ENCODE measurements around the gene SLCO2A1. TPM values are rescaled to one million over a fixed set of nuclear protein-coding genes. Genes with fewer than 3 reads are reported as not detected.

Gene SLCO2A1
- total and polyA plus RNA-seq, 2 experiments from 2014 or later, result 0.22 to 4.8 TPM

- Histone ChIP-seq H3K9ac (no peak overlapping the region), H3K4me3 (no peak overlapping the region), H3F3A (ENCODE audit: insufficient read depth) (peaks cover 24% of the 10 kb centered on the region), H3K36me3 (ENCODE audit: low read depth) (no peaks in the 10 kb centered on the region), H4K20me1 (ENCODE audit: insufficient read depth) (no peaks in the 10 kb centered on the region), H3K27ac (no peak overlapping the region), H3K4me1 (ENCODE audit: insufficient read depth) (peaks cover 37% of the 10 kb centered on the region), H3K9me3 (ENCODE audit: low read depth) (no peaks in the 10 kb centered on the region), H2AFZ (no peak overlapping the region), H3K9me2 (ENCODE audit: insufficient read depth) (no peaks in the 10 kb centered on the region), H3K79me2 (ENCODE audit: insufficient read depth) (no peaks in the 10 kb centered on the region), H3K27me3 (replicated peaks; ENCODE audit: insufficient read depth) (no peaks in the 10 kb centered on the region), H3K4me2 (ENCODE audit: unreplicated experiment) (no peak overlapping the region)
- no peak for TF ChIP-seq EZH2phosphoT487 (IDR thresholded peaks at IDR 0.05; ENCODE audit: insufficient read depth, low read depth)
- TF ChIP-seq EZH2 (IDR thresholded peaks at IDR 0.05; ENCODE audit: insufficient read depth, poor library complexity, severe bottlenecking), result no peak
- WGBS, 2 experiments (ENCODE audit: low coverage in 1 of 2, low lambda C conversion rate in 2 of 2, missing lambda C conversion rate in 2 of 2), result 93 to 94% methylated on average over 10 of the region's 10 CpGs
- no peak for DNase-seq
- in situ Hi-C loops (cut with MboI), result loop anchor here (25.0 kb wide), 1 partner anchor 547 kb away; the partner anchor contains the start of genes ANAPC13 and CEP63
These were observed 89.2 kb downstream of the SLCO2A1 start for GRCh38 chr3:133940536-133940935.

GRCh38 chr3:133939463-133939835 lies 90.3 kb downstream of the SLCO2A1 start:
- in situ Hi-C loops (cut with MboI), result loop anchor here (10.0 to 25.0 kb wide), 2 partner anchors 255 to 548 kb away; partner anchors contain the start of genes ANAPC13 and CEP63
- Histone ChIP-seq H3K4me1 (ENCODE audit: insufficient read depth) (peaks cover 26% of the 10 kb centered on the region), H2AFZ (no peak overlapping the region), H3K9me3 (ENCODE audit: low read depth) (no peaks in the 10 kb centered on the region), H3K27ac (no peak overlapping the region), H3K4me3 (no peak overlapping the region), H3K9me2 (ENCODE audit: insufficient read depth) (no peaks in the 10 kb centered on the region), H4K20me1 (ENCODE audit: insufficient read depth) (no peaks in the 10 kb centered on the region), H3K36me3 (ENCODE audit: low read depth) (no peaks in the 10 kb centered on the region), H3F3A (ENCODE audit: insufficient read depth) (peaks cover 13% of the 10 kb centered on the region), H3K4me2 (ENCODE audit: unreplicated experiment) (no peak overlapping the region), H3K9ac (no peak overlapping the region), H3K79me2 (ENCODE audit: insufficient read depth) (no peaks in the 10 kb centered on the region), H3K27me3 (replicated peaks; ENCODE audit: insufficient read depth) (no peaks in the 10 kb centered on the region)
- no peak for TF ChIP-seq EZH2phosphoT487 (IDR thresholded peaks at IDR 0.05; ENCODE audit: insufficient read depth, low read depth)
- TF ChIP-seq EZH2 (IDR thresholded peaks at IDR 0.05; ENCODE audit: insufficient read depth, poor library complexity, severe bottlenecking), result no peak
- no peak for DNase-seq
- 88 to 96% methylated on average over 1 of the region's 1 CpG for WGBS, 2 experiments (ENCODE audit: low coverage in 1 of 2, low lambda C conversion rate in 2 of 2, missing lambda C conversion rate in 2 of 2)

GRCh38 chr3:133938770-133939462 lies 90.8 kb downstream of the SLCO2A1 start:
- in situ Hi-C loops (cut with MboI), result loop anchor here (10.0 to 25.0 kb wide), 2 partner anchors 256 to 548 kb away; partner anchors contain the start of genes ANAPC13 and CEP63
- Histone ChIP-seq H3K9me2 (ENCODE audit: insufficient read depth) (no peaks in the 10 kb centered on the region), H3K79me2 (ENCODE audit: insufficient read depth) (no peaks in the 10 kb centered on the region), H3K9ac (no peak overlapping the region), H3F3A (ENCODE audit: insufficient read depth) (peaks cover 8% of the 10 kb centered on the region; the same call in 1 of the 2 replicates), H3K36me3 (ENCODE audit: low read depth) (no peaks in the 10 kb centered on the region), H3K27me3 (replicated peaks; ENCODE audit: insufficient read depth) (no peaks in the 10 kb centered on the region), H3K4me1 (ENCODE audit: insufficient read depth) (peaks cover 21% of the 10 kb centered on the region), H4K20me1 (ENCODE audit: insufficient read depth) (no peaks in the 10 kb centered on the region), H3K9me3 (ENCODE audit: low read depth) (no peaks in the 10 kb centered on the region), H2AFZ (no peak overlapping the region), H3K4me3 (no peak overlapping the region), H3K27ac (no peak overlapping the region), H3K4me2 (ENCODE audit: unreplicated experiment) (no peak overlapping the region)
- TF ChIP-seq EZH2phosphoT487 (IDR thresholded peaks at IDR 0.05; ENCODE audit: insufficient read depth, low read depth) (no peak), EZH2 (IDR thresholded peaks at IDR 0.05; ENCODE audit: insufficient read depth, poor library complexity, severe bottlenecking) (no peak)
- 82 to 86% methylated on average over 2 of the region's 2 CpGs for WGBS, 2 experiments (ENCODE audit: low coverage in 1 of 2, low lambda C conversion rate in 2 of 2, missing lambda C conversion rate in 2 of 2)
- DNase-seq, result peak; percentile 17

GRCh38 chr3:133937756-133938601 lies 91.7 kb downstream of the SLCO2A1 start:
- no peaks in the 10 kb centered on the region for H3K36me3 ChIP-seq (ENCODE audit: low read depth)
- peak overlapping the region; percentile 13 for H3K4me2 ChIP-seq (ENCODE audit: unreplicated experiment)
- H3F3A ChIP-seq (ENCODE audit: insufficient read depth), result no peaks in the 10 kb centered on the region
- no peak overlapping the region for H3K9ac ChIP-seq
- no peaks in the 10 kb centered on the region for H4K20me1 ChIP-seq (ENCODE audit: insufficient read depth)
- no peak overlapping the region for H3K4me3 ChIP-seq
- no peak overlapping the region for H3K27ac ChIP-seq
- no peaks in the 10 kb centered on the region for H3K9me2 ChIP-seq (ENCODE audit: insufficient read depth)
- in situ Hi-C loops (cut with MboI), result loop anchor here (10.0 to 25.0 kb wide), 2 partner anchors 257 to 549 kb away; partner anchors contain the start of genes ANAPC13 and CEP63
- 45% methylated on average over 10 of the region's 10 CpGs for WGBS, 2 experiments (ENCODE audit: low coverage in 1 of 2, low lambda C conversion rate in 2 of 2, missing lambda C conversion rate in 2 of 2)
- no peaks in the 10 kb centered on the region for H3K9me3 ChIP-seq (ENCODE audit: low read depth)
- no peaks in the 10 kb centered on the region for H3K27me3 ChIP-seq (replicated peaks; ENCODE audit: insufficient read depth)
- DNase-seq, result peak; percentile 85
- TF ChIP-seq EZH2phosphoT487 (IDR thresholded peaks at IDR 0.05; ENCODE audit: insufficient read depth, low read depth), result no peak
- TF ChIP-seq EZH2 (IDR thresholded peaks at IDR 0.05; ENCODE audit: insufficient read depth, poor library complexity, severe bottlenecking), result no peak
- no peaks in the 10 kb centered on the region for H3K79me2 ChIP-seq (ENCODE audit: insufficient read depth)
- H2AFZ ChIP-seq, result no peak overlapping the region
- peaks cover 12% of the 10 kb centered on the region for H3K4me1 ChIP-seq (ENCODE audit: insufficient read depth)

All from GM23248 (cell line).